ENCODE results near the gene GABRG3. TPM values are rescaled to one million over a fixed set of nuclear protein-coding genes. Genes with fewer than 3 reads are reported as not detected.

The GABRG3 gene
- polyA plus RNA-seq, 3 donors, result 0.92 to 2.1 (median 1.2) TPM

DNA sequence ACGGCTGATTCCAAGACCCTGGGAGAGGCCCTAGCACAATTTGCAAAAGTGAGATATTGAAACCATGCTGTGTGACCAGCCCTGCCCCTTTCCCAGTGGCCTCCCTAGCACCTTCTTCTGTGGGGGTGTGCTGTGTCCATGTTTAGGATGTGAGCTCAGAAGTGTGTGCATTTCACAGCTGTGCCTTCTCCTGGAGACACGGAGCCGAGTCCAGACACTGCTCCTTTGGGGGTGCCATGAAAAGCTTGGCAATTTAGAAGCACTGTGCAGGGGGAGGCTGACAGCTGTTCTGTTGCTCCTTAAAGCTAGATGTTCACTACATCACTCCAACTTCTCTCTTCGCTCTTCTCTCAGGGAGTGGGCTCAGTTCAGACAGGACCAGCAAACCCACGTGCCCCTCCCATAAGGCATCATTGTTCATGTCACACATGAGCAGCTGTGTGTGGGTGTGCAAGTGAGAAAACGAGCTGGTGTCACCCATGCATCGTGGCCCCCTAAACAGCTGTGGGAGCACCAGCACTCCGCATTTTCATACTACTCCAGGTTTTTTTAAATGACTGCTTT lies 492.6 kb downstream of the GABRG3 start:
- DNase-seq (ENCODE audit: extremely low read depth in 1 of 11, low read depth in 9 of 11, low spot score in 4 of 11), result no peak

DNA sequence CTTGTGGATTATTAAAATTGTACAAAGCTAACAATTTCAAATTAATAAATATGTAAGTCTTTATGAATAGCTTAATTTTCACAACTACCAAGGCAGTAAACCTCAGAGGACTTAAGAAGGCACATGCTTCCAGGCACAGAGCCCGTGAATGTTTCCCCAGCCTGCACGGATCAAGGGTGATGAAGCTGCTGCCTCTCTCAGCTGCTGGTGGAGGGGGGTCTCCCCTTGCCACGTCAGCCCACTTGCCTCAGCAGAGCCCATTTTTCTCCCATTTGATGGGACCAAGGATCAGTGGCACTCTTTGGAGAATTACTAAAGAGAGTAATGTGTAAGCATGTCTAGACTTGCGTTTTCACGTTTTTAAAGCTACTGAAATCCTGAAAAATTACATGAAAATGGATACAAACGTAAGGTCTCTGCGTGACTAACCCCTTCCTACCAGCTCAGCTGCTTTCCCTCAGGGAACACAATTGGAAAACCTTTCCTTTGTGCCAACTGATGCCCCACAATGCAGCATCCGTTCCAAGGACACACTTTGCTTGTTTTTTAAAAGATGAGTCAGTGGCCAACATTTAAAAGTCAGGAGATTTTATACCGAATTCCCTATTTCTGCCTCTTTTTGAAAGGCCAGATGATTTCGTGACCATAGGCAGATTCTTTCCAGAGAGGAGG lies 494.1 kb downstream of the GABRG3 start:
- no peak for DNase-seq (ENCODE audit: extremely low read depth in 1 of 11, low read depth in 9 of 11, low spot score in 4 of 11)

DNA sequence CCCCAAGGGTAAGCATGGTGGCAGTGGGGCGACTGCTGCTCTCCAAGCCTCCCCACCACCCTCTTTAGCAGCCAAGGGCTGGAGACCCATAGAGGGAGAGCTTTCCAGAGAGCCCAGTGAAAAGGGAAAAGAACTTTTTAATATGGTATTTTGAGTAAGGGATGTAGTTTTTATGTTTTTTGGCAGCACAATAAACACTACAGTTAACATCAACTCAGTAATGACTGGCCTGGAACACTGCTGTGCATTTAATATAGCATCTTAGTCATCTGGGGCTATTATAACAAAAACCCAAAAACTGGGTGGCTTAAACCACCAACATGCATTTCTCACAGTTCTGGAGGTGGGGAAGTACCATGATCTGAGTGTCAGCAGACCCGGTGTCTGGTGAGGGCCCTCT lies 495.8 kb downstream of the GABRG3 start:
- no peak for DNase-seq (ENCODE audit: extremely low read depth in 1 of 11, low read depth in 9 of 11, low spot score in 4 of 11)

DNA sequence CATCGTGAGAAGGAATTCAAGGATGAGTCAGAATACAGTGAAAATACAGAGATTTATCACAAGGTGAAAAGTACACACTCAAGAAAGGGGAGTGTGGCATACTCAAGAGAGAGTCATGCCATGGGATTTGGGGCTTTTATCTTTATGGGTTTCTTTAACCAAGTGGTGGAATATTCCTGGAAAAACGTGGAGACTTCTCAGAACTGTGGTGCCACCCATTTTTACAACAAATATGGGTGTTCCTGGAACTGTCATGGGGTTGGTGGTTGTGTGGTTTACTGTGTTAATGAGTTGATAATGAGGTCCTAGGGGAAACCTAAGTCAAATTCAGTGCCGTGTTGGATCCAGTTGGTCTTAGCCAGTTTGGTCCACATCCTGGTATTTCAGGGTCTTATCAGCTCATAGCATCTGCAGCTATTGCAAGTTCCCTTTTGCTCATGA lies 497.2 kb downstream of the GABRG3 start:
- DNase-seq (ENCODE audit: extremely low read depth in 1 of 11, low read depth in 9 of 11, low spot score in 4 of 11), result no peak

DNA sequence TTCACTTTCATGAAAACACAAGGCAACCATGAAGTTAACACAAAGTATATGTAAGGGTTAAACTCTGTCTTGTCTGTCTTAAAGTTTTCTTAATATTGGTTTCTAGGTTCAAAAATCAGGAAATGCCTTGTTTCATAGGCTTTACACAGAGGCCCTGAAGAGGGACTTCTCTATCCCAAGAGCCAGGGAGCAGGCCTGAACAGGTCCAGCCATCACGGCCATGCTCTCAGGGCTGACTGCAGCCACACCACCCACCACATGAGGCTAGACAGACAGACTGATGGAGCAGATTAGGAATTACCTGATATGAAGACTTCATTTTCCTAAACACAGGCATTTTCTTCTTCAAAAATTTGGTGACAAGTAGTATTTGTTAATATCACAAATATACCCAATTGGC lies 502.9 kb downstream of the GABRG3 start:
- DNase-seq (ENCODE audit: extremely low read depth in 1 of 11, low read depth in 9 of 11, low spot score in 4 of 11), result no peak

DNA sequence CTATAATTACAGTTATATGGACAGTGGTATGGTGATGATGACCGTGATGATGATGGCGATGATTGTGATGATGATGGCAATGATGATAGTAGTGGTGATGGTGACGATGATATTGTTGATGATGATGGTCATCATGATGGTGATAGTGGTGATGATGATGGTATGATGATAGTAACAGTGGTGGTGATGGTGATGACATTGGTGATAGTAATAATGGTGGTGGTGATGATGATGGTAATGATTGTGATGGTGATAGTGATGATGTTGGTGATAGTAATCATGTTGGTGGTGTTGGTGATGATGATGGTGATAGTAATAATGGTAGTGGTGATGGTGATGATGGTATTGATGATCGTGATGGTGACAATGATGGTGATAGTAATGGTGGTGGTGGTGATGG lies 504.4 kb downstream of the GABRG3 start:
- no peak for DNase-seq (ENCODE audit: extremely low read depth in 1 of 11, low read depth in 9 of 11, low spot score in 4 of 11)

DNA sequence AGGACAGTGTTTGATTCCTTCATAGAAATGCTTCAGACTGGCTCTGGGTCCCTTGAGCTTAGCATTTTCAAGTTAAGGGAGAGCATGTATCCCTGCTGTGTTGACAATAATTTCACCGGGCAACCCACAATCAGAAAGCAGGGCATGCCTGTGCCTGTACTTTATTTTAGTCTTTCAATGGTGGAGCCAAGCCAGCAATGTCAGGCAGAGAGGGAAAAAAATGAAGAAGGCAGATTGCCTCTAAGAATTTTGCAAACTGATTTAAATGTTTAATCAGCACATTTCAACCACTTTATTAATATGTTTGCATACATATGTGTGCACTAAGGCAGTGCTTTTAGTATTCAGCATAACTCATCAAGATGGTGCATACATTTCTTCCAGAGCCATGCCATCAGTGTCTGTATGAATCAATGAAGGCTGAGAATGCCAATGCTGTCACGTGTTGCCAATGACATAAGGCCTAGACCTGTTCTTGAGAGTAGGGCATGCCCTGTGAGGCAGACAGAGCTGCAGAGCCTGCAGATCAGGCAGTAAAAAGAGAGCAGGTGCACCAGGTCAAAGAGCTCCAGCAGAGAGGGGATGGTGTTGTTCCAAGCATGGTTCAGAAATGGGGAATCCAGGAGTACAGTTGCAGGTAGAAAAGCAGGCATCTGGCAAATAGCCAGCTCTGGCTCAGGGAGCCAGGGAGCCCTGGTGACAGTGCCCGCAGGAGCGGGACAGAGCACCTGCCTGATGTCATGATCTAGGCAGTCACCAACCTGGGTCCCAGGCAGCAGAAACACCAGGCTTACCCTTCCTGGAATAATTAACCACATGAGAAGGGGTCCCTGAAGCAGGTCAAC lies 508.5 kb downstream of the GABRG3 start:
- no peak for DNase-seq (ENCODE audit: extremely low read depth in 1 of 11, low read depth in 9 of 11, low spot score in 4 of 11)

DNA sequence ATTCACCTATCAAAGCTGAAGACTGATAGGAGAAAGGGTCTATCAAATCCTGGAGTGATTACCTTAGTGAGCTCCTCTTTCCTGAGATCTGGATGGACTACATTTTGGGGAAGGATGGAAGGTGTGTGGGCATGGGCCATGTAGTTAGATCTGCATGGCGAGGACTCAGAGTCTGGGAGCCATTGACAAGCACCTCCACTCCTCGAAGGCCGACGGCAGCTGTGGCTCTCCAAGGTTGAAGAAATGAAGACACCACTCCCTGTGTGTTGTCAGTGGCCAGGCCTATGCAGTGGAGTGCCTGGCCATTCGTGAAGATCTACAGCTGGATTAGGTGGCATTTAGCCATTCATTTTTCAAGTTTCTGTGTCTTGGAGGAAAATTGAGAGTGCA lies 509.2 kb downstream of the GABRG3 start:
- no peak for DNase-seq (ENCODE audit: extremely low read depth in 1 of 11, low read depth in 9 of 11, low spot score in 4 of 11)

DNA sequence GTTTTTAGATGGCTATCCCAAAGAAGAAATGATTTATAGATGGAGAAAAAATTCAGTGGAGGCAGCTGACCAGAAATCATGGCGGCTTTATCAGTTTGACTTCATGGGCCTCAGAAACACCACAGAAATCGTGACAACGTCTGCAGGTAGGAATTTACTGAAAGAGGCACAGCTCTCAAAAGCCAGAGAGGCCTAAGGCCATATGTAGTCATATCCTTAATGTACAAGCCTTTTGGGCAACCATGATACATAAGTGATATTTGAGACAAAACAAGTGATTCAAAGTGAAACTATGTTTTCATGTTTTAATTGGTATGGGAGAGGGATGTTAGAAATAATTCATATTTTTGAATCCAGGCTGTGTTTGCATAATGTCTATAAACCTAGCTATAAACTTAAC lies 509.7 kb downstream of the GABRG3 start:
- DNase-seq (ENCODE audit: extremely low read depth in 1 of 11, low read depth in 9 of 11, low spot score in 4 of 11), result no peak

DNA sequence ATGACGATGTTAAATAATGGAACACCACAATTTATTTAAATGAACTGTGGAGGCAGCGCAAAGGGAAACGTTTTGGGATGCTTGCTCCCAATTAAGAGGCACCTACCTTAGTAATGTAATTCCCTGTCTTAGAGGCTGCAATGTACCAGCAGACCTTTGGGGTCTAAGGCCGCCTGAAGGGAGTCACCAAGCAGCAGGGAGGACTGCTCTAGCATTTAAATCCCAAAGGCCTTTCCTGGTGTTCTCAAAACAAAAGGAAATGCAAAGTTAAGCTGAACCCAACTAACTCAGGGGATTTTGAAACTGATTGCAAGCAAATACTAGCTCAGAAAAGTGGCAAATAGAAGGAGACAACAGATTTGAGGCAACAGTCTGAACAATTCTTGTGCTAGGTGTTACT lies 510.8 kb downstream of the GABRG3 start:
- no peak for DNase-seq (ENCODE audit: extremely low read depth in 1 of 11, low read depth in 9 of 11, low spot score in 4 of 11)

DNA sequence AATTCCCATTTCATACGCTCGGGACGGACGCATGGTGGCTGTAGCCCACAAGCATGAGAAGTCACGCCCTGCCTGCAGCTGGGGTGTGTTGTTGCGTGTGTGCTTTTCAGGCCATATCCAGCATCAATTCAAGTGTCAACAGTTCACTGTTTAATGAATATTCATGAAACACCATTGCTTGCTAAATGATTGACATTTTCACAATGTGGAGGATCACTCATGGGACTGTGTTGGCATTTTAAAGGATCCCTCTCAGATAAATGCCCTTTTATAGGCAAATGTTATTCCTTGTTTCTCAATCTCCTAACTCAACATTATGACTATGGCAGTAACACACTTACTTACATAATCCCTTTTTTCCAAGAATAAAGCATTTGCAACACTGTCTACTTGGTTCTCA lies 511.3 kb downstream of the GABRG3 start:
- no peak for DNase-seq (ENCODE audit: extremely low read depth in 1 of 11, low read depth in 9 of 11, low spot score in 4 of 11)

DNA sequence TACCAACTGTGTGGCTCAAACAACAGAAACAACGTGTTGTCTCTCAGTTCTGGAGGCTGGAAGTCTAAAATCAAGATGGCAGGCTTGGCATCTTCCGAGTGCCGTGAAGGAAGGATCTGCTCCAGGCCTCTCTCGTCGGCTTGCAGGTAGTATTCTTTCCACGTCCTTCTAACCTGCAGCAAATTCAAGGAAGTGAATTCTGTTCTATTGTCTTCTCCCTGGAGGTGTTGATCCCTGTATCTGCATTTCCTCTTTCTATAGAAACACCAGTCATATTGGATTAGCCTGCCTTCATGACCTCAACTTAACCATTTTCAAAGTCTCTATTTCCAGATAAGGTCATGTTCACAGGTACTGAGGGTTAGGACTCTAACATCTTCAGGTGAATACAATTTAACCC lies 512.1 kb downstream of the GABRG3 start:
- DNase-seq (ENCODE audit: extremely low read depth in 1 of 11, low read depth in 9 of 11, low spot score in 4 of 11), result no peak

DNA sequence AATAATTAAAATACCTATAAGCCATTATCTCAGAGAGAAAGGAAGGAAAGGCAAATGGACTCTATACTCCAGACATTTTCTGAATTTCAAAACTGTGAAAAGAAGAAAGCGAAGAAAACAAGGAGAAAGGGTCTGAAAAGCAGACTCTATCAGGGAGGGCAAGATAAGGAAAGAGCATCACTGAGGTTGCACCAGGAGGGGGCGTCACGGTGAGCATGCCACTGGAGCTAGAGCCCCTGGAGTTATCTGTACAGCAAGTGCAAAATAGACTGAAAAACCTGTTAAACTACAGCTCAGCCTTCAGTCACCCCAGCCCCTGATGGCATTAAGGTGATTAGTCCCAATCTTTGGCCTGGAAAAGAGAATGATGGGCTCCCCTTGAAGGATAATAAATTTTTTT lies 514.3 kb downstream of the GABRG3 start:
- DNase-seq (ENCODE audit: extremely low read depth in 1 of 11, low read depth in 9 of 11, low spot score in 4 of 11), result no peak

DNA sequence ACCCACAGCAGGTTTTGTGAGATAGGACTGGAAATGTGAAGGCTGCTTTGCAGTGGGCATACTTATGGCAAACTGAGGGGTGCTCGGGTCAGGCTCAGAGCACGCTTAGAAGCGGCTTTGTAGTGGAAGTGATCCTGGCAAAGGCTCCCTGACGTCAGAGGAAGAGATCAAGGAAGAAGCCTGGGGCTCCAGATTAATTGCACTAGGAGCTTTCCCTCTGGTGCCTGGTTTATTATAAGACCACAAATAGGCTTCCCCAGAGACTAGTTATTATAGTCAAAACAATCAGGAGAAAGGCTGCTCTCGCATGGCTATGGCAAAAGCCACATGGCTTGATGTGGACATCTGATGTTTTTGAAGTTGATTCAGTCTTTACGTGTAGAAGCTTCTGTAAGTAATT lies 515.1 kb downstream of the GABRG3 start:
- DNase-seq (ENCODE audit: extremely low read depth in 1 of 11, low read depth in 9 of 11, low spot score in 4 of 11), result no peak

DNA sequence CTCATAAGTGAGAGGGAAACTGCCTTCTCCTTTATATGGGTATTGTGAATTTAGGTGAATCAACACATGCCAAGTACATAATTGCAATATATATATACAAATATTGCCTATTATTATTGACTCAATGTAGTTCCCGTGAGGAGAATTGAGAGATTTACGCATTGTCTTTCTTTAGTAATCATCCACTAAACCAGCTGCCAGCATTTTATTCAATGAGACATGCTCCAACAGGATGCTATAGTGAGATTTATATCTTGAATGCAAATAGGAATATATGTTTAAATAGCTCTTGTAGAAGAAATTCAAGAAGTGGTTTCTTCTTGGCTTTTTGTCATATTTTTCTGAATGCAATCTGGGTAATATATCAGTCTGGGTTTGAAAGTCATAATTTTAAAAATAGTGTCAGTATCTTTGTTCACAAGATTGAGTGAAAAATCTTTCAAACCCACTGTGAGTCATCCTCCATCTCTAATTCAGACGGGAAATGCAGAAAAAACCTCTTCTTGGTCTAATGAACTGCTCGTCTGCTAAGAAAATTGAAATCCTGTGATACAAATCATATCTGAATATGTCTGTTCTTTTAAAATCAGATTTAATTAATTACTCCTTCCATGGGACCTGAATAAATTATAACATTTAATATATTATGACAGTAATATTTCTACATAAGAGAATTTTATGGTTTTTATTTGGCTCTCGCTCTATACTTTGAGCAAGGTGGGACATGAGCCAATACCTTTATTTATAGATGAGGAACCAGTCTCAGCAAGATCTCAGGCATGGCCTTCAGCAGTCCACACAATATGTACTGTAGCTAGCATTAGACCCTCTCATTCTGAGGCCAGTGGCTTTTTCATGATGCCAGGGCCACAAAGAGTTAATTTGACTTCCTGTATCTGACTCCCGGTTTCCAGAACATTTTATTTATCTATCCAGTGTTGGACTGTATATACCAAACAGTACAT lies 516.0 kb downstream of the GABRG3 start:
- DNase-seq (ENCODE audit: extremely low read depth in 1 of 11, low read depth in 9 of 11, low spot score in 4 of 11), result no peak

DNA sequence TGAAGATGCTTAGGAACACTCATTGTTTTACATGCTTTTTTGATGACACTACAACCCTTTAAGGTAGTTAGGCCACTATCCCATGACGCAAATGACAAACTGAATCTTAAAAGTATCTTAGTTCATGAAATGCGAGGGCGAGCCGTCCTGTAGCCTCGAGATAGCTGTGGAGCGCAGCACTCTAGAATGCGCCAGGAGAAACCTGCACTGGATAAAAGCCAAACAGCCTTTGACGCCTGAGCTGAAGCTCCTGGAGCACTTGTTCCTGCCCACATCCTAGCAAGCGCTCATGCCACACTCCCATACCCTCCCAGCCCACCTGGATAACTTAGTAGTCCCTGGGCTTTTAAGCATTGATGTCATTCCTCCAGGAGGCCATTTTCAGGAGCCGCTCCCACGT lies 516.9 kb downstream of the GABRG3 start:
- no peak for DNase-seq (ENCODE audit: extremely low read depth in 1 of 11, low read depth in 9 of 11, low spot score in 4 of 11)

DNA sequence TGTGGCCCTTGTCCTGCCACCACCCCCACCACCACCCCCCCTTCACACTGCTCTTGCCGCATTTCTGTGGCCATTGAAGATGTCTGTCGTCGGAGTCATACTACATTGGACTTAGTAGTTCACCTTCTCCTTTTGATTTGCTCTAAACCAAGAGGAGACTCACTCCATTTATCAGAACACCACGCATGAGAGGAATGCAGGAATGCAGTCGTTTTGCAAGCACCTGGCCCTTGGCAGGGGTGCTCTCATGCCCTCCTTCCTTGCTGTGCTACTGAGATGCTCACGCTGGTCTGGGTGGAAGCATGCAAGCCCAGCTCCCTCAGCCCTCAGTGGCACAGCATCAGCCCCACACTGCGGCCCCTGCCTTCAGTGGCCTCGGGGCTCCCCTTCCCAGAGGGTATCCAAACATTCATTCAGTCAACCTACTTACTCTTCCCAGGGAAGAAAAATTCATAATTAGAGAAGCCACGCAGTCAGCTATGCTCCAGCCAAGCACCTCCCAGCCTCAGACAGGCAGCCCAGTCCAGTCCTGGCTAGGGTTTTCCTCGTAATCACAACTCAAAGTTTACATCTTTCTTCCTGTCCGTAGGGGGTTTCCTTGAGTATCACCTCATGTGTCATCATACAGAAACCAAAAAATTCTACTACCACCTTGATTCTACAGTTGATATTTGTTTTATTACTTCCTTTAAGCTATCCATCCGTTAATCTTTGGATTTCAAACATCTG lies 520.0 kb downstream of the GABRG3 start:
- no peak for DNase-seq (ENCODE audit: extremely low read depth in 1 of 11, low read depth in 9 of 11, low spot score in 4 of 11)

All from renal cortex interstitium (tissue), 11 donors.